IPS-18a (cell line): ENCODE data around the gene PHC2.

Experiments
- H3K27ac ChIP-seq: one replicate; pipeline ENCODE4 v1.5.1; 2013; ENCODE audit warnings: low read length
- H3K27me3 ChIP-seq: one replicate; pipeline ENCODE4 v1.6.1; 2013; ENCODE audit warnings: mild to moderate bottlenecking, low read length; ENCODE audit not compliant: control insufficient read depth, insufficient read depth
- H3K36me3 ChIP-seq: one replicate; pipeline ENCODE4 v1.6.1; 2013; ENCODE audit warnings: low read depth, low read length; ENCODE audit not compliant: control insufficient read depth
- H3K4me1 ChIP-seq: one replicate; pipeline ENCODE4 v1.6.1; 2013; ENCODE audit warnings: low read depth, low read length; ENCODE audit not compliant: control insufficient read depth
- H3K4me3 ChIP-seq: one replicate; pipeline ENCODE4 v1.5.1; 2013; ENCODE audit warnings: low read length
- H3K9ac ChIP-seq: one replicate; pipeline ENCODE4 v1.6.1; 2013; ENCODE audit warnings: mild to moderate bottlenecking, low read length, moderate library complexity
- H3K9me3 ChIP-seq: one replicate; pipeline ENCODE4 v1.6.1; 2013; ENCODE audit warnings: low read depth, low read length; ENCODE audit not compliant: control insufficient read depth

PHC2 gene

GRCh38 chr1:33286451-33287185 lies 144.3 kb downstream of the PHC2 start:
- Histone ChIP-seq H3K9ac (no peak overlapping the region), H3K4me1 (no peaks in the 10 kb centered on the region), H3K9me3 (no peaks in the 10 kb centered on the region), H3K4me3 (no peak overlapping the region), H3K27ac (no peak overlapping the region), H3K36me3 (peaks cover 21% of the 10 kb centered on the region), H3K27me3 (no peaks in the 10 kb centered on the region)

- Histone ChIP-seq H3K4me1 (no peaks in the 10 kb centered on the region), H3K9ac (no peak overlapping the region), H3K27me3 (no peaks in the 10 kb centered on the region), H3K36me3 (peaks cover 26% of the 10 kb centered on the region), H3K9me3 (no peaks in the 10 kb centered on the region), H3K4me3 (no peak overlapping the region), H3K27ac (no peak overlapping the region)
Observed at GRCh38 chr1:33284049-33284448, 146.8 kb downstream of the PHC2 start.

GRCh38 chr1:33282791-33283190 lies 148.1 kb downstream of the PHC2 start:
- Histone ChIP-seq H3K9me3 (no peaks in the 10 kb centered on the region), H3K27me3 (no peaks in the 10 kb centered on the region), H3K36me3 (peaks cover 29% of the 10 kb centered on the region), H3K4me3 (no peak overlapping the region), H3K4me1 (no peaks in the 10 kb centered on the region), H3K27ac (no peak overlapping the region), H3K9ac (no peak overlapping the region)

- H3K4me1 ChIP-seq: no peaks in the 10 kb centered on the region
- peaks cover 34% of the 10 kb centered on the region for H3K36me3 ChIP-seq
- no peak overlapping the region for H3K4me3 ChIP-seq
- no peaks in the 10 kb centered on the region for H3K9me3 ChIP-seq
- H3K9ac ChIP-seq: no peak overlapping the region
- no peaks in the 10 kb centered on the region for H3K27me3 ChIP-seq
- no peak overlapping the region for H3K27ac ChIP-seq
Observed at GRCh38 chr1:33281554-33282303, 149.2 kb downstream of the PHC2 start.

GRCh38 chr1:33280091-33280661 lies 150.7 kb downstream of the PHC2 start:
- Histone ChIP-seq H3K27me3 (no peaks in the 10 kb centered on the region), H3K36me3 (peaks cover 34% of the 10 kb centered on the region), H3K9ac (no peak overlapping the region), H3K4me3 (no peak overlapping the region), H3K4me1 (no peaks in the 10 kb centered on the region), H3K9me3 (no peaks in the 10 kb centered on the region), H3K27ac (no peak overlapping the region)

- Histone ChIP-seq H3K36me3 (peaks cover 18% of the 10 kb centered on the region), H3K9ac (no peak overlapping the region), H3K27ac (no peak overlapping the region), H3K4me1 (peaks cover 4% of the 10 kb centered on the region), H3K9me3 (no peaks in the 10 kb centered on the region), H3K27me3 (no peaks in the 10 kb centered on the region), H3K4me3 (no peak overlapping the region)
Observed at GRCh38 chr1:33277488-33278084, 153.3 kb downstream of the PHC2 start.

GRCh38 chr1:33276573-33277298 lies 154.2 kb downstream of the PHC2 start:
- Histone ChIP-seq H3K4me3 (no peak overlapping the region), H3K9me3 (no peaks in the 10 kb centered on the region), H3K27ac (no peak overlapping the region), H3K4me1 (peaks cover 4% of the 10 kb centered on the region), H3K9ac (no peak overlapping the region), H3K27me3 (no peaks in the 10 kb centered on the region), H3K36me3 (peaks cover 14% of the 10 kb centered on the region)

- no peak overlapping the region for H3K4me3 ChIP-seq
- peaks cover 8% of the 10 kb centered on the region for H3K36me3 ChIP-seq
- H3K27ac ChIP-seq: no peak overlapping the region
- H3K9ac ChIP-seq: no peak overlapping the region
- H3K4me1 ChIP-seq: peaks cover 4% of the 10 kb centered on the region
- no peaks in the 10 kb centered on the region for H3K9me3 ChIP-seq
- H3K27me3 ChIP-seq: no peaks in the 10 kb centered on the region
Observed at GRCh38 chr1:33275706-33276572, 155.0 kb downstream of the PHC2 start.

- Histone ChIP-seq H3K27me3 (no peaks in the 10 kb centered on the region), H3K9me3 (no peaks in the 10 kb centered on the region), H3K27ac (no peak overlapping the region), H3K4me1 (peaks cover 4% of the 10 kb centered on the region), H3K4me3 (no peak overlapping the region), H3K9ac (no peak overlapping the region), H3K36me3 (peaks cover 8% of the 10 kb centered on the region)
Observed at GRCh38 chr1:33275195-33275594, 155.7 kb downstream of the PHC2 start.

GRCh38 chr1:33274446-33274845 lies 156.4 kb downstream of the PHC2 start:
- H3K9me3 ChIP-seq: no peaks in the 10 kb centered on the region
- H3K36me3 ChIP-seq: peaks cover 8% of the 10 kb centered on the region
- no peak overlapping the region for H3K9ac ChIP-seq
- no peak overlapping the region for H3K4me3 ChIP-seq
- H3K27me3 ChIP-seq: no peaks in the 10 kb centered on the region
- peaks cover 4% of the 10 kb centered on the region for H3K4me1 ChIP-seq
- no peak overlapping the region for H3K27ac ChIP-seq
